Coronary artery (tissue), 2 donors: ENCODE data around the gene GRIN1.

Source experiments
- DNase-seq: peaks from one replicate; pipeline ENCODE4 v3.0.0-alpha.2; 2017; ENCODE audit warnings: low spot score
- H3K27ac ChIP-seq, 2 donors: fragments of 200-600 bp; sonication (generic); one replicate each; pipeline ENCODE4 v1.5.1; 2016 to 2019
- H3K4me3 ChIP-seq: fragments of 200-600 bp; sonication (generic); 2 replicates; pipeline ENCODE4 v1.5.1; 2016; ENCODE audit warnings: mild to moderate bottlenecking, moderate library complexity
- CTCF ChIP-seq: fragments of 200-600 bp; sonication (generic); IDR thresholded peaks from one replicate; pipeline ENCODE4 v1.5.1; 2019; ENCODE audit warnings: antibody characterized with exemption

GRIN1 gene

GRCh38 chr9:137103206-137103999 is 35.6 kb upstream of the GRIN1 start:
- Histone ChIP-seq H3K27ac (no peak overlapping the region), H3K4me3 (no peak overlapping the region)
- no peak for TF ChIP-seq CTCF
- peak; percentile 54 for DNase-seq

GRCh38 chr9:137105814-137106661 is 32.9 kb upstream of the GRIN1 start:
- H3K4me3 ChIP-seq: no peak overlapping the region
- no peak overlapping the region for H3K27ac ChIP-seq
- TF ChIP-seq CTCF: no peak
- no peak for DNase-seq

GRCh38 chr9:137106662-137107250 is 32.2 kb upstream of the GRIN1 start:
- no peak overlapping the region for H3K4me3 ChIP-seq
- TF ChIP-seq CTCF: no peak
- DNase-seq: no peak
- H3K27ac ChIP-seq: no peak overlapping the region

GRCh38 chr9:137107312-137107921 is 31.5 kb upstream of the GRIN1 start:
- Histone ChIP-seq H3K4me3 (no peak overlapping the region), H3K27ac (no peak overlapping the region)
- TF ChIP-seq CTCF: no peak
- no peak for DNase-seq

GRCh38 chr9:137107982-137108381 is 31.0 kb upstream of the GRIN1 start:
- no peak overlapping the region for H3K4me3 ChIP-seq
- DNase-seq: no peak
- no peak overlapping the region for H3K27ac ChIP-seq
- no peak for TF ChIP-seq CTCF

GRCh38 chr9:137108608-137109249 is 30.2 kb upstream of the GRIN1 start:
- no peak for TF ChIP-seq CTCF
- no peak for DNase-seq

More at GRCh38 chr9:137108608-137109249, 30.2 kb upstream of the GRIN1 start:
- no peak overlapping the region for H3K4me3 ChIP-seq
- H3K27ac ChIP-seq: no peak overlapping the region
